HL-60 (cell line): ENCODE results near the gene RAD1.

Experiments
- GABPA ChIP-seq: IDR thresholded peaks from 2 replicates; pipeline ENCODE4 v1.6.1; 2012; ENCODE audit warnings: low read depth
- TF ChIP-seq, protein P1 (sequence below): IDR thresholded peaks from one replicate; pipeline ENCODE4 v1.5.1; 2011; ENCODE audit warnings: low read length, control low read depth, inconsistent platforms; ENCODE audit not compliant: insufficient read depth
- TF ChIP-seq, protein P2 (sequence below): IDR thresholded peaks from 2 replicates; pipeline ENCODE4 v1.6.1; 2012; ENCODE audit warnings: low read depth; ENCODE audit not compliant: insufficient replicate concordance

DNA sequence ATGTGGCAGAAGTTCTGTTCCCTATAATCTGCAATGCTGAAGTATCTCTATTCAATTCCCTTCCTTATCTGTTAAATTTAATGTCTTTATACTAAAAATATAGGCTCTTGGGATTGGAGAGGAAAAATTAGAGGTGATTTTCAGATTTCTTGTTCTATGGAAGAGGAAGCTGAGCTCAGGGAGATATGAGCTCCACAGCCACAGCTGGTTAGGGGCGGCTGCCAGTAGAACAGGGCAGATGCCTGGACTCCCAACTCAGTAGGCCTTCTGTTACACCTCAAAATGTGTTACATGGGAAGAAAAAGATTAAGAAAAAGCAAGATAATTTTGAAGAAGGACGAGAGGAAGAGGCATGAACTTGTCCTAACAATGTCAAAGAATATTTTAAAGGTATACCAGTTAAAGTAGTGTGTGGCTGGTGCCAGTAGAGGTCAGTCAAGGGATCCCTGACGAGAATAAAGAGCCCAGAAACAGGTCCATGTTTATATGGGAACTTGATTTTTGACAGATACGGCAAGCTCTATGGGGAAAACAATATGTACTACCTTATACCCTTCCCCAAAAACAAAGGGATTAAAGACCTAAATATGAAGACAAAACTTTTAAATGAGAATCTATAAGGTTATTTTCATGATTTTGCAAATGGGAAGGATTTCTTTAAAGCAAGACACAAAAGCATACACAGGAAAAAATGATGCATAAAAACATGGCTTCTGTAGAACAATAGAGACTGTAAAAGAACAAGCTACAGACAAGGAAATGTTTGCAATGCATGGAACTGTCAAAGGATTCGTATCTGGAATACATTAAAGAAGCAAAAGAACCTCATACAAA lies 42.8 kb upstream of the RAD1 start:
- TF ChIP-seq, protein P1, sequence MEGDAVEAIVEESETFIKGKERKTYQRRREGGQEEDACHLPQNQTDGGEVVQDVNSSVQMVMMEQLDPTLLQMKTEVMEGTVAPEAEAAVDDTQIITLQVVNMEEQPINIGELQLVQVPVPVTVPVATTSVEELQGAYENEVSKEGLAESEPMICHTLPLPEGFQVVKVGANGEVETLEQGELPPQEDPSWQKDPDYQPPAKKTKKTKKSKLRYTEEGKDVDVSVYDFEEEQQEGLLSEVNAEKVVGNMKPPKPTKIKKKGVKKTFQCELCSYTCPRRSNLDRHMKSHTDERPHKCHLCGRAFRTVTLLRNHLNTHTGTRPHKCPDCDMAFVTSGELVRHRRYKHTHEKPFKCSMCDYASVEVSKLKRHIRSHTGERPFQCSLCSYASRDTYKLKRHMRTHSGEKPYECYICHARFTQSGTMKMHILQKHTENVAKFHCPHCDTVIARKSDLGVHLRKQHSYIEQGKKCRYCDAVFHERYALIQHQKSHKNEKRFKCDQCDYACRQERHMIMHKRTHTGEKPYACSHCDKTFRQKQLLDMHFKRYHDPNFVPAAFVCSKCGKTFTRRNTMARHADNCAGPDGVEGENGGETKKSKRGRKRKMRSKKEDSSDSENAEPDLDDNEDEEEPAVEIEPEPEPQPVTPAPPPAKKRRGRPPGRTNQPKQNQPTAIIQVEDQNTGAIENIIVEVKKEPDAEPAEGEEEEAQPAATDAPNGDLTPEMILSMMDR, result no peak
- TF ChIP-seq GABPA, result no peak
- TF ChIP-seq, protein P2, sequence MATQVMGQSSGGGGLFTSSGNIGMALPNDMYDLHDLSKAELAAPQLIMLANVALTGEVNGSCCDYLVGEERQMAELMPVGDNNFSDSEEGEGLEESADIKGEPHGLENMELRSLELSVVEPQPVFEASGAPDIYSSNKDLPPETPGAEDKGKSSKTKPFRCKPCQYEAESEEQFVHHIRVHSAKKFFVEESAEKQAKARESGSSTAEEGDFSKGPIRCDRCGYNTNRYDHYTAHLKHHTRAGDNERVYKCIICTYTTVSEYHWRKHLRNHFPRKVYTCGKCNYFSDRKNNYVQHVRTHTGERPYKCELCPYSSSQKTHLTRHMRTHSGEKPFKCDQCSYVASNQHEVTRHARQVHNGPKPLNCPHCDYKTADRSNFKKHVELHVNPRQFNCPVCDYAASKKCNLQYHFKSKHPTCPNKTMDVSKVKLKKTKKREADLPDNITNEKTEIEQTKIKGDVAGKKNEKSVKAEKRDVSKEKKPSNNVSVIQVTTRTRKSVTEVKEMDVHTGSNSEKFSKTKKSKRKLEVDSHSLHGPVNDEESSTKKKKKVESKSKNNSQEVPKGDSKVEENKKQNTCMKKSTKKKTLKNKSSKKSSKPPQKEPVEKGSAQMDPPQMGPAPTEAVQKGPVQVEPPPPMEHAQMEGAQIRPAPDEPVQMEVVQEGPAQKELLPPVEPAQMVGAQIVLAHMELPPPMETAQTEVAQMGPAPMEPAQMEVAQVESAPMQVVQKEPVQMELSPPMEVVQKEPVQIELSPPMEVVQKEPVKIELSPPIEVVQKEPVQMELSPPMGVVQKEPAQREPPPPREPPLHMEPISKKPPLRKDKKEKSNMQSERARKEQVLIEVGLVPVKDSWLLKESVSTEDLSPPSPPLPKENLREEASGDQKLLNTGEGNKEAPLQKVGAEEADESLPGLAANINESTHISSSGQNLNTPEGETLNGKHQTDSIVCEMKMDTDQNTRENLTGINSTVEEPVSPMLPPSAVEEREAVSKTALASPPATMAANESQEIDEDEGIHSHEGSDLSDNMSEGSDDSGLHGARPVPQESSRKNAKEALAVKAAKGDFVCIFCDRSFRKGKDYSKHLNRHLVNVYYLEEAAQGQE, result no peak
